ENCODE measurements around the gene WASF2. TPM values are rescaled to one million over a fixed set of nuclear protein-coding genes. Genes with fewer than 3 reads are reported as not detected.

The WASF2 gene
- total and polyA plus RNA-seq, 2 of the 8 experiments (the other 6 are each of a cell fraction or from before 2014, with no cell fraction given), result 32.1 to 86.6 TPM

DNA sequence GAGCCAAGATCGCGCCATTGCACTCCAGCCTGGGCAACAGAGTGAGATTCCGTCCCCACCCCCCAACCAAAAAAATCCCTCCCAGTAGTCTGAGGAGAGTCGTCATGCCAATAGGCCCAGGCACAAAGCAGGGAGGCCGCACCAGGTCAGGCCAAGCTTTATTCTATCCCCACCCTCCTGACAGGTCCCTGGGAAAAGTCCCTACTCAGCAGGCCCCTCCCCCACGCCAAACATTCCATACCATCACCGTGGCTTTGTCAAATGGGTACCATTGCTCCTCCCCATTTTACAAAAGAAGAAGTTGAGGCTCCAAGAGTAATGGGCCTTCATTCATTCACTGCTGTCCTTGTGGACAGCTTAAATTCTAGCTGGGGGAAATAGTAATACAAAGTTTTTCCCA, 92.2 kb downstream of the WASF2 start:
- TF ChIP-seq SUZ12 (IDR thresholded peaks at IDR 0.05; ENCODE audit: low read length) (no peak), MAFK (IDR thresholded peaks at IDR 0.05; ENCODE audit: low read depth, low read length) (peak; percentile 4; the same call in 1 of the 2 replicates), KDM1A (IDR thresholded peaks at IDR 0.05; ENCODE audit: borderline replicate concordance, low read length) (peak; percentile 44; the same call in 1 of the 2 replicates), SP1 (IDR thresholded peaks at IDR 0.05; ENCODE audit: low read depth, low read length) (0 out of 2 replicates have a peak, but pooled peaks have one; percentile 28), TEAD4 (IDR thresholded peaks at IDR 0.05; ENCODE audit: low read depth, low read length) (0 out of 2 replicates have a peak, but pooled peaks have one; percentile 32)
- Histone ChIP-seq H3K23me2 (ENCODE audit: low read depth, low read length) (peaks cover 2% of the 10 kb centered on the region; the same call in 1 of the 2 replicates), H3K9me3 (ENCODE audit: insufficient read depth in 2 of 2, low read depth in 1 of 2, low read length in 1 of 2) (no peaks in the 10 kb centered on the region), H4K91ac (replicated peaks; ENCODE audit: insufficient read length, low read length) (no peak overlapping the region), H3K79me2 (ENCODE audit: control insufficient read depth in 1 of 2, insufficient read depth in 2 of 2, low read length in 2 of 2) (no peaks in the 10 kb centered on the region), H2BK120ac (replicated peaks; ENCODE audit: low read depth, low read length) (no peak overlapping the region), H3K4me2 (ENCODE audit: insufficient read depth in 1 of 2, low read depth in 2 of 2, low read length in 2 of 2) (no peak overlapping the region), H3K14ac (ENCODE audit: insufficient read length) (no peak overlapping the region), H3K56ac (replicated peaks; ENCODE audit: insufficient read length, low read depth, low read length) (no peak overlapping the region), H4K5ac (ENCODE audit: insufficient read length, low read depth, low read length) (no peak overlapping the region), H3K9ac (replicated peaks in 1 of 4; ENCODE audit: extremely low read depth in 1 of 4, low read depth in 3 of 4, low read length in 3 of 4) (no peak overlapping the region), H2AFZ (ENCODE audit: low read length) (no peak overlapping the region), H2BK5ac (ENCODE audit: low read depth, low read length) (no peak overlapping the region), H3K79me1 (ENCODE audit: low read depth, low read length) (no peaks in the 10 kb centered on the region), H2BK20ac (ENCODE audit: low read length) (no peak overlapping the region), H4K8ac (ENCODE audit: extremely low read depth, insufficient read depth, low read length) (no peak overlapping the region), H3K4ac (replicated peaks; ENCODE audit: insufficient read length, low read depth, low read length) (no peak overlapping the region), H2BK12ac (ENCODE audit: low read depth, low read length) (no peak overlapping the region), H3K23ac (ENCODE audit: insufficient read length) (no peak overlapping the region), H3K18ac (ENCODE audit: extremely low read depth, low read length) (no peak overlapping the region), H2BK15ac (ENCODE audit: low read length) (0 out of 2 replicates have a peak overlapping the region, but pooled peaks have one; percentile 46), H3K36me3 (ENCODE audit: control insufficient read depth in 2 of 4, insufficient read depth in 4 of 4, low read length in 3 of 4) (no peaks in the 10 kb centered on the region), H2AK5ac (ENCODE audit: low read depth, low read length) (no peak overlapping the region), H3K27me3 (replicated peaks in 1 of 4; ENCODE audit: control insufficient read depth in 3 of 4, extremely low read depth in 1 of 4, insufficient read depth in 3 of 4, low read length in 3 of 4) (no peaks in the 10 kb centered on the region), H3K4me1 (replicated peaks in 1 of 4; ENCODE audit: control insufficient read depth in 3 of 4, insufficient read depth in 4 of 4, low read length in 3 of 4) (peaks cover 4 to 29% (median 9%) of the 10 kb centered on the region in 4 experiments), H3K4me3 (ENCODE audit: extremely low read depth in 1 of 4, insufficient read depth in 2 of 4, low read depth in 3 of 4, low read length in 4 of 4) (no peak overlapping the region), H4K20me1 (replicated peaks in 1 of 2; ENCODE audit: control insufficient read depth in 1 of 2, insufficient read depth in 2 of 2, low read length in 2 of 2) (peaks cover 2 to 10% of the 10 kb centered on the region in 2 experiments), H3K27ac (ENCODE audit: low read depth, low read length) (no peak overlapping the region)
- 88% methylated on average over 6 of the region's 7 CpGs; no CpG with 5 or more reads in 1 of the 2 experiments for WGBS, 2 experiments (ENCODE audit: extremely low coverage in 1 of 2, insufficient coverage in 1 of 2, insufficient read length in 1 of 2, insufficient replicate concordance in 2 of 2, low coverage in 1 of 2, low lambda C conversion rate in 2 of 2, missing lambda C conversion rate in 1 of 2)
- DNase-seq (ENCODE audit: low read depth in 1 of 2, low spot score in 2 of 2) (no peak), FAIRE-seq (no peak)
- ChIA-PET CTCF (ENCODE audit: partially characterized antibody) (interaction anchor here (0.6 to 37.8 kb wide), 27 partner anchors 8 to 352 kb away, joined by 3 to 863 read pairs (median 6); partner anchors contain the start of genes AHDC1, GPR3 and MAP3K6), POLR2A (ENCODE audit: partially characterized antibody) (interaction anchor here (1.3 to 2.1 kb wide), 4 partner anchors 32 to 96 kb away, joined by 4 to 8 read pairs (median 4); partner anchors contain the start of genes MAP3K6 and SYTL1)

Measured in H1 (cell line).